Endometrial microvascular endothelial cells (primary cell): ENCODE results near the gene ADGRB3. TPM values are rescaled to one million over a fixed set of nuclear protein-coding genes. Genes with fewer than 3 reads are reported as not detected.
"Not testable (repeated sequence)": the region's sequence is repeated elsewhere in the genome, so short reads cannot be mapped to it uniquely, and the experiment has no call there.

ENCODE experiments used
- in situ Hi-C: cut with HindIII; loops from 2 replicates; pipeline ENCODE4 v1.10.0; 2017; ENCODE audit warnings: low sequenced_read_pairs, low pct_unique_long_range_greater_than_20kb; ENCODE audit errors: inconsistent ontology term
- total RNA-seq: library from RNA; depleted of rRNA; stranded (reverse); fragments of >200 nt; gene quantifications from one replicate; pipeline ENCODE4 v1.2.3, GENCODE V29; 2015; ENCODE audit errors: inconsistent ontology term

ADGRB3 gene
- total RNA-seq, 1 donor from 2014 or later: not detected

- in situ Hi-C loops: no loop called here
Measured at GRCh38 chr6:69232911-69233448, 597.9 kb downstream of the ADGRB3 start.

GRCh38 chr6:69238067-69238466 is 603.0 kb downstream of the ADGRB3 start:
- in situ Hi-C loops: no loop called here

- in situ Hi-C loops: no loop called here
Measured at GRCh38 chr6:69246983-69247382, 611.9 kb downstream of the ADGRB3 start.

- in situ Hi-C loops: no loop called here
Measured at GRCh38 chr6:69261010-69261409, 625.9 kb downstream of the ADGRB3 start.

GRCh38 chr6:69263297-69263696 is 628.2 kb downstream of the ADGRB3 start:
- in situ Hi-C loops: no loop called here

- in situ Hi-C loops: no loop called here
Measured at GRCh38 chr6:69265090-69265489, 630.0 kb downstream of the ADGRB3 start.

GRCh38 chr6:69265706-69266105 is 630.6 kb downstream of the ADGRB3 start:
- in situ Hi-C loops: no loop called here

- in situ Hi-C loops: no loop called here
Measured at GRCh38 chr6:69276204-69276603, 641.1 kb downstream of the ADGRB3 start.

GRCh38 chr6:69279805-69280204 is 644.7 kb downstream of the ADGRB3 start:
- in situ Hi-C loops: no loop called here

- in situ Hi-C loops: no loop called here
Measured at GRCh38 chr6:69280858-69281257, 645.8 kb downstream of the ADGRB3 start.

GRCh38 chr6:69284176-69284730 is 649.2 kb downstream of the ADGRB3 start:
- in situ Hi-C loops: no loop called here

GRCh38 chr6:69285054-69285453 is 650.0 kb downstream of the ADGRB3 start:
- in situ Hi-C loops: no loop called here

- in situ Hi-C loops: no loop called here
Measured at GRCh38 chr6:69286331-69286730, 651.2 kb downstream of the ADGRB3 start.

- in situ Hi-C loops: not testable (repeated sequence)
Measured at GRCh38 chr6:69288198-69288597, 653.1 kb downstream of the ADGRB3 start.

GRCh38 chr6:69289689-69290495 is 654.8 kb downstream of the ADGRB3 start:
- in situ Hi-C loops: no loop called here

- in situ Hi-C loops: no loop called here
Measured at GRCh38 chr6:69293471-69293870, 658.4 kb downstream of the ADGRB3 start.

GRCh38 chr6:69294407-69294806 is 659.3 kb downstream of the ADGRB3 start:
- in situ Hi-C loops: no loop called here

GRCh38 chr6:69294862-69295261 is 659.8 kb downstream of the ADGRB3 start:
- in situ Hi-C loops: no loop called here

- in situ Hi-C loops: no loop called here
Measured at GRCh38 chr6:69303382-69303781, 668.3 kb downstream of the ADGRB3 start.

GRCh38 chr6:69305456-69305855 is 670.4 kb downstream of the ADGRB3 start:
- in situ Hi-C loops: no loop called here
